NCI-H774 (cell line): ENCODE data around the gene TTLL12.

ENCODE experiments used
- DNase-seq: peaks from one replicate; lab custom pipeline; 2025; lab: John Stamatoyannopoulos, UW

TTLL12 gene

GRCh38 chr22:43172191-43172590 lies 14.7 kb downstream of the TTLL12 start:
- DNase-seq: no peak

- DNase-seq: no peak
Observed at GRCh38 chr22:43171607-43172006, 15.3 kb downstream of the TTLL12 start.

GRCh38 chr22:43171019-43171491 lies 15.9 kb downstream of the TTLL12 start:
- no peak for DNase-seq

- no peak for DNase-seq
Observed at GRCh38 chr22:43170131-43170480, 16.8 kb downstream of the TTLL12 start.

- no peak for DNase-seq
Observed at GRCh38 chr22:43169310-43170130, 17.4 kb downstream of the TTLL12 start.

GRCh38 chr22:43168471-43169309 lies 18.2 kb downstream of the TTLL12 start:
- no peak for DNase-seq

- DNase-seq: no peak
Observed at GRCh38 chr22:43167001-43167589, 19.8 kb downstream of the TTLL12 start.

GRCh38 chr22:43166132-43166930 lies 20.6 kb downstream of the TTLL12 start:
- DNase-seq: no peak

- DNase-seq: no peak
Observed at GRCh38 chr22:43164636-43165035, 22.3 kb downstream of the TTLL12 start.

- DNase-seq: no peak
Observed at GRCh38 chr22:43163241-43163795, 23.6 kb downstream of the TTLL12 start.

- no peak for DNase-seq
Observed at GRCh38 chr22:43162412-43163150, 24.4 kb downstream of the TTLL12 start.

- DNase-seq: no peak
Observed at GRCh38 chr22:43160497-43161126, 26.3 kb downstream of the TTLL12 start.

GRCh38 chr22:43159484-43160178 lies 27.3 kb downstream of the TTLL12 start:
- DNase-seq: no peak

- DNase-seq: no peak
Observed at GRCh38 chr22:43158778-43159483, 28.0 kb downstream of the TTLL12 start.

- no peak for DNase-seq
Observed at GRCh38 chr22:43157874-43158546, 28.9 kb downstream of the TTLL12 start.

- DNase-seq: no peak
Observed at GRCh38 chr22:43156413-43156812, 30.5 kb downstream of the TTLL12 start.

GRCh38 chr22:43155789-43156188 lies 31.1 kb downstream of the TTLL12 start:
- no peak for DNase-seq

GRCh38 chr22:43154887-43155536 lies 31.9 kb downstream of the TTLL12 start:
- DNase-seq: no peak
